ENCODE measurements around the gene MSH3.

MSH3 gene

DNA sequence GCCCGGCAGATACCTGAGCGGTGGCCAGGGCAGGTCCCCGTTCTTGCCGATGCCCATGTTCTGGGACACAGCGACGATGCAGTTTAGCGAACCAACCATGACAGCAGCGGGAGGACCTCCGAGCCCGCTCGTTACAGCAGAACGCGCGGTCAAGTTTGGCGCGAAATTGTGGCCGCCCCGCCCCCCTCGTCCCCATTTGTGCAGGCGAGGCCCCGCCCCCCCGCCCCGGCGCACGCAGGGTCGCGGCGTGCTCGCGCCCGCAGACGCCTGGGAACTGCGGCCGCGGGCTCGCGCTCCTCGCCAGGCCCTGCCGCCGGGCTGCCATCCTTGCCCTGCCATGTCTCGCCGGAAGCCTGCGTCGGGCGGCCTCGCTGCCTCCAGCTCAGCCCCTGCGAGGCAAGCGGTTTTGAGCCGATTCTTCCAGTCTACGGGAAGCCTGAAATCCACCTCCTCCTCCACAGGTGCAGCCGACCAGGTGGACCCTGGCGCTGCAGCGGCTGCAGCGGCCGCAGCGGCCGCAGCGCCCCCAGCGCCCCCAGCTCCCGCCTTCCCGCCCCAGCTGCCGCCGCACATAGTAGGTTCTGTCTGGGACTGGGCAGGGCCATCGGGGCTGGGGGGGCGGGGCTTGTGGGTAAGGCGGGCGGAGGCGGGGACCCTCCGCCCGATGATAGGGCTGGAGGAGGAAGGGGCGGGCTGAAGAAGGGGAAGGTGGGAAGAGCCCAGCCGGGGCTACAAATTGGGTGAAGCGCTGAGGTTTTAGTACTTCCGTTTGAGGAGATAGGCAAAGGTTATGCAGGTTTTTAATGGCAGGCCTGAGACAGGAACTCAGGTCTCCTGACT, at the start of gene MSH3, which contains the start of gene DHFR:
Gene MSH3, plus strand, starts transcription at position 262 of the 840 bp plus-strand sequence. Its CDS starts 76 bp downstream, at position 338.
Gene DHFR, minus strand, starts transcription at position 593 of the 840 bp plus-strand sequence. Its CDS starts 494 bp downstream, at position 99.
- peak; percentile 89 for DNase-seq (ENCODE audit: low spot score)

DNA sequence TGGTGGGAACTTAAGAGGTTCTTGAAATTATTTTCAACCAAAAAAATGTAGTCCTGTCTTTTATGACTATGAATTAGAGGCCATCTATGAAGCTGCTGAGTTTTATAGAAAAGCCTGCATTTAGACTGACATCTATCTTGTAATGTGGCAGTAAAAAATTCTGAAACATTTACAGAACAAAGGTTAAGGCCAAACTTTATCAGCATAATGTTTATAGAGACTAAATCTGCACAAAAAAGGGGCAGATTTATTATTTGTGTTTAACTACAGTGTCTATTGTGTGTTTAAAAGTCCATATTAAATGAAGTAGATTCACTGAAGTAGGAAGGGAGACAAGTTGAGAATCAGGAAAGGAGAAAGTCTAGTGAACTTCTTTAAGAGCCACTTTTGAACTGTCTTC, 47.1 kb upstream of the MSH3 start:
- DNase-seq (ENCODE audit: low spot score): no peak

DNA sequence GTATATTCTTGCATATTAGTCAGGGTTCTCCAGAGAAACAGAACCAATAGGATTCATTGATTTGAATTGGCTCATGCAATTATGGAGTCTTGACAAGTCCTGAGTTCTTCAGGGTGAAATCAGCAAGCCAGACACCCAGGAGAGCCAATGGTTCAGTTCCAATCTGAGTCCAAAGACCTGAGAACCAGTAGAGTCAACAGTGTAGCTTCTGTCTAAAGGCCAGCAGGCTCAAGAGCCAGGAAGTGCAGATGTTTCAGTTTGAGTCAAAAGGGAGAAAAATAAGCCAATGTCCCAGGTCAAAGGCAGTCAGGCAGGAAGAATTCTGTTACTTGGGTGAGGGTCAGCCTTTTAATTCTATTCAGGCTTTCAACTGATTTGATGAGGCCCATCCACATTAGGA, 46.6 kb upstream of the MSH3 start:
- DNase-seq (ENCODE audit: low spot score): no peak

DNA sequence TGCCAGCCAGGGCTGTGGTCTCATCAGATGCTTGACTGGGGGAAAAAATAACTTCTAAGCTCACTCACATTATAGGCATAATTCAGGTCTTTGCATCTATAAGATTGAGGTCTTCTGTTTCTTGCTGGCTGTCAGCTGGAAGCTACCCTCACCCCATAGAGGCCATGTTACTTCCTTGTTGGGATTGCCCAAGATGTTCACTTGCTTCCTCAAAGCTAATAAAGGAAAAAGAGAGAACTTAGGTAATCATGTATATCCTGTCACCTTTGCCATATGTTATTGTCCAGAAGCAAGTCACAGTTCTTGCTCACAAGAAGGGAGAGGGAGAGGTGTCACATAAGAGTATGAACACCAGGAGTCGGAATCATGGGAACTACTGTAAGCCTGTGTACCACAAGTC, 45.7 kb upstream of the MSH3 start:
- no peak for DNase-seq (ENCODE audit: low spot score)

DNA sequence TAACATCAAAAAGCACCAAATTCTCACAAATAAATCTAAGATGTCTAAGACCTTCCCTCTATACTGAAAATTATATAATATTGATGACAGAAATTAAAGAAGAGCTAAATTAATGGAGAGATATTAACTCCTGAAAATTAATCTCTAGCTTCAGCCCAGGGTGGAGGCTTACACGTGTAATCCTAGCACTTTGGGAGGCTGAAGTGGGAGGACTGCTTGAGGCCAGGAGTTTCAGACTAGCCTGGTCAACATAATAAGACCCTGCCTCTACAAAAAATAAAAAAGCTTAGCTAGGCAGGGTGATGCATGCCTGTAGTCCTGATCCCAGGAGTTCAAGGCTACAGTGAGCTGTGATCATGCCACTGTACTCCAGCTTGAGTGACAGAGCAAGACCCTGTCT, 44.8 kb upstream of the MSH3 start:
- no peak for DNase-seq (ENCODE audit: low spot score)

DNA sequence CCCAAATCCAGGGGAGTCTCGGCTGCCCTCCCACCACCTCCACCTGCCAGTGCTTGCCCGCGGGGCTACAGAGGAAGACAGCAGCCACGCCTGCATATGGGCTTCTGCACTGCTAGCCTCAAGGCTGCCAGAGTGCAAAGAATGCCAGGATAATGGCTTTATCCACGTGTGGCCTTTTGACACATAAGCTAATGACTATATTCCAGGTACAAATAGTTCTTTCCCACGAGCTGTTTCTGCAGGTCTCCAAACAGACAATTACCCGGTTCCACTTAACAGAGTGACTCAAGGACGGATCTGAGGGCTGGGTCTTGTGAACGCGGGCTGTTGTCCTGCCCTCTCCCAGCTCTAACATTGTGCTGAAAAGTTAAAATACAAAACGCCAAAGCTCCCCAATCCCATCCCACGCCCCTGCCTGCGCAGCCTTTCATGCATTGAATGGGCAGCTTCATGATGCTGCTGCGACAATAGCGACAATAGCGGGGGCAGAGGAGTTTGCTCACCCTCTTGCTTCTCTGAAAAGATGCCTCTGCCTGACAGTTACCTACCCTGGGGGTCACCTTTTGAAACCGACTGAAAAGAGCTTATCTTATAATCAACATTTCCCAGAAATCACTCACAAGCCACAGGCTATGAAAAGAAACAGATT, 39.1 kb upstream of the MSH3 start:
- no peak for DNase-seq (ENCODE audit: low spot score)

DNA sequence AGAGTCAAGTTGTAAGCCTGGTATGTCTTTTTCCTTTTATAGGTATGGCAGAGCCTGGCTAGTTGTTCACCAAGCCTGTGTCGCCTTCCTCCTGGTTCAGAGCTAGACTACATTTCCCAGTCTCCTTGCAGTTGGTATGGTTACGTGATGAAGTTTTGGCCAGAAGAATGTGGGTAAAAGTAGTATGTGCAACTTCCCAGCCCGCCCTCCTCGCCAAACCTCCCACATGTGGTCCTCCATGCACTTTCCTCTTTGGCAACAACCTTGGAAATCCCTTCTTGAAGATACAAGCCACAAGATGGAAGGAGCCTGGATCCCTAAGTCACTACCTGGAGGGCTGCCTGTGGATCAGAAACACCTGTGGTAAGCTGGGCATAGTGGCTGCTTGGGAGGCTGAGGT, 36.0 kb upstream of the MSH3 start:
- no peak for DNase-seq (ENCODE audit: low spot score)

DNA sequence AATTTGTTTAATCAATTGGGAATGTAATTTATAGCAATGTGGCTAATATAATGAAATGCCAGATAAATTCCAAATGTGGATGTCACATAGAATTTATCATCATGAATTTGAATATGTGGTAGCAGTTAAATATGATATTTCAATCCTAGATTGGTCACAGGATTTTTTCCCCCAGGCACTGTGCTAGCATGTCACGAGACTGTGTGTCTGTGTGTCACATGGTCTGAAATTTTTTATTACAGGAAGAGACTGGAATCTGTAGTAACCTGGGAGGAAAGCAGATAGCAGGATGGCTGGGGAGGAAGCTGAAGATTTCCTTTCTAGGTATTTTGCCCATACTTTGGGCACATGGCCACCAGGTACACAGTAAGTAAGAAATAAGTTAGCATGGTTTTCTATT, 35.4 kb upstream of the MSH3 start:
- no peak for DNase-seq (ENCODE audit: low spot score)

DNA sequence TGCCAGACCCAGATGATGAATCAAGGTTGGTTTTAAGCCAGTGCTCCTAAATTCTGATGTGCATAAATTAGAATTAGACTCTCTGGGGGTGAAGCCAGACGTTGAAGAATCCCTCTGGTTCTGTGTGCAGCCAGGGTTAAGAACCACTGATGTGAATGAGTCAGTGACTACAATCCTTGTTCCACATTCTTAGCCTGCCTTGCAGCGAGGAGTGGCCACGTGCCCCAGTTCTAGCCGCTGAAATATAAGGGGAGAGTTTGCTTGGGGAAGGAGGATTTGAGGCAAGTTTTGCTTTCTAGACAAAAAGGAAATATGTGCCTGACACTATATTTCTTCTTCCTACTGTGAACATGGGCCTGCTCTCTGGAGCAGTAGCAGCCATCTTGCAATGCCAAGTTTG, 34.2 kb upstream of the MSH3 start:
- DNase-seq (ENCODE audit: low spot score): no peak

DNA sequence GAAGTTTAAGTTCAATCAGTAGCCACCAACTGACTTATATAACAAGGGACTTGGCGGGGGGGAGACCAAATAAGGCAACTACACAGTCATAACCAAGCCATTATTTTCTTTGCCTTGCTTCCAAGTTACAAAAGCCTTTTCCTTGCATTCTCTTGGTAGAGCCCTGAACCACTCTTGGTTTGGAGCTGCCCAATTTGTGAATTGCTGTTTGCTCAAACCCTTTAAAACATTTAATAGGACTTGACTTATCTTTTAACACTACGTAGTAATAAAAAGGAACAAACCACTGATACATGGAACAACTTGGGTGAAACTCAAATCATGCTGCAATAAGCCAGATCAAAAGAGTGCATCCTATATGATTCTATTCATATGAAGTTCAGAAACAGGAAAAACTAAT, 31.7 kb upstream of the MSH3 start:
- no peak for DNase-seq (ENCODE audit: low spot score)

DNA sequence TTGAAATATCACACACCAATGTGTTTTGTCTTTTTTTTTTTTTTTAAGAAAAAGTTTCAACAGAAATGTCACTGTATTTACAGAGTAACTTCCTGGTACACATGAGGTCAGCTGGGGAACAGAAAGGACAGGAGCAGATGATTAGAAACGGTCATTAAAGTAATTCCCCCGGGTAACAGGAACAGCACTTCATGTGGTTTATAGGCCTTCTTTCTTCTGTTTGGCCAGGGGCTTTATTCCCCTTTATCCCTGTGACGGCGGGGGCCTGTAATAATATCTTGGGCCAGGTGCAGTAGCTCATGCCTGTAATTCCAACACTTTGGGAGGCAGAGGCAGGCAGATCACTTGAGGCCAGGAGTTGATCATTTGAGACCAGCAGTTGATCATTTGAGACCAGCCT, 30.5 kb upstream of the MSH3 start:
- no peak for DNase-seq (ENCODE audit: low spot score)

DNA sequence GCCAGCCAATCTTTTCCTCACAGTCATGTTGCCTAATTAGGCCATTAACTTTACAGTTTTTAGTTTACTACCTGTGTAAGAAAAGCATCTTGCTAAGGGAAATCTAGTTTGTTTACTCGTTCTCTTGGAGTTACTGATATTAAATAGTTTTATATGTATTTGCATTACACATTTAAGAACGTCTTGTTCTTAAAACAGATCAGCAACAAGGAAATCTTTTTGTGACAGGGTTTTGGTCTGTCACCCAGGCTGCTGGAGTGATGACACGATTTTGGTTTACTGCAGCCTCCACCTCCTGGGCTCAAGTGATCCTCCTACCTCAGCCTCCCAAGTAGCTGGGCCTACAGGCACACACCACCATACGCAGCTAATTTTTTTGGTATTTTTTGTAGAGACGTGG, 29.2 kb upstream of the MSH3 start:
- DNase-seq (ENCODE audit: low spot score): no peak

DNA sequence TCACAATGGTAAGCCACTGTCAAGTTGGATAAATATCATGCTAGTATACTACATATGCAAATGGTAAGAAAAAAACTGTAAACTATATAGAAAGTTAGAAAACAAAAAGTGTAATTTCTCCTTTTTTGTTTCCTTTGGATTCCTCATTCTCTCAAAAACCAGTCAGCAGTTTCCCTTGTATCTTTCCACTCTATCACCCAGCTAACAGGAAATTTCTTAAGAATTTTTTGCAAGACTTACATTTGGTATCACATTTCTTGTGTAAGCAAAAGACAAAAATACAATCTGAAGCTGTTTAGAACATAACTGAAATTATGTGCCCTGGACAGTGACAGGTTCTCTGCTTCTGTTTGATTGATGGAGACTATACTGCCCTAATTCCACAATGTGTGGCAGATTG, 25.2 kb upstream of the MSH3 start:
- DNase-seq (ENCODE audit: low spot score): no peak

DNA sequence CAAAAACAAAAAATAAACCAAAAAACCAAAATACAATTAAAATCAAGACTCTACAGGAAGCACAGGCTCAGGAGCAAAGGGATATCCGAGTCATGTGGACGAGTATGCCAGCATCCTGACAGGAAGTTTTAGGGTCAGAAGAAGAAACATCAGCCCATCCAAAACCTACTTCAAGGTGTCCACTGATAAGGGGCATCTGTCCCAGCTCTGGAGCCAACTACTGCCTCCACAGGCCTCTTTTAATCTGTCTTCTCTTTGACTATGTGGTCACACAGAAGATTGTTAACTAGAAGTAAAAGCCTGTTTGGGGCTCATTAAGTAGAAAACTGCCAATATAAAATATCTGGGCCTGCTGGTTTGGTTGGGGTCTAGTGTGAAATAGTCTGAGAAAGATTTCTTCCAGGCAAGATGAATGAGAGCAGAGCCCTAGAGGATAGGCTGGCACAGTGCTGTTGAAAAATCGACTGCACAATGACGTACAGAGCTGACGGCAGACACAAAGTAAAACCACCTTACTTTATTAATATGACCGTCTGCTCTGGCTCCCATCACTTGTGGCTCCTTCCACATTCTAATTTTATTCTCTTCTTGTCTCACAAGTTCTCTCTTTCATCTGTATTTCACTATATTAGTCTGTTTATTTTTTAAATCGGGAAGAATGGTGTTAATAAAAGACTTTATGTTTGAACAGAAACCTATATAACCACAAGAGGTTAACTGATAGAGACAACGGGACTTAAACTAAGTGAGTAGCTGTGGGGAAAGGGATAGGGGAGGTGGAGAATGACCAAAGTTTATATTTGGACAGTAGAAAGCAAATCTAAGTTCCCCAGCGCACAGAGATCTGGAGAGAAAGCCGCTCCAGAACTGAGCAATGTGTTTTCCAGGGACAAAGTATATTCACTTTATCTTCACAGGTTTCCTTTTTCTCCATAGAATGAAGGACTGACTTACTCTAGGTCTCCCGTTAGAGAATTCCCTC, 22.9 kb upstream of the MSH3 start:
- no peak for DNase-seq (ENCODE audit: low spot score)

DNA sequence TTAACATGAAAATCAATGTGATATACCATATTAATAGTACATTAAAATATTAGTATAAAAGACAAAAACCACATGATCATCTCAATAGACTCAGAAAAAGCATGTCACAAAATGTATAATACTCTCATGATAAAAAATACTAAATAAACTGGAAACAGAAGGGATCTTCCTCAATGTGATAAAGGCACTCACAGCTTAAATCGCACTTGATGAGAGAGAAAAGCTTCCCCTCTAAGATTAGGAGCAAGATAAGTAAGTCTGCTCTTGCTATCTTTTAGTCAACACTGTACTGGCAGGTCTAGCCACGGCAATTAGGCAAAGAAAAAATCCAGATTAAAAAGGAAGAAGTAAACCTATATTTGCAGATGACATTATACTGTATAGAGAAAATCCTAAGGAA, 21.8 kb upstream of the MSH3 start:
- DNase-seq (ENCODE audit: low spot score): no peak

DNA sequence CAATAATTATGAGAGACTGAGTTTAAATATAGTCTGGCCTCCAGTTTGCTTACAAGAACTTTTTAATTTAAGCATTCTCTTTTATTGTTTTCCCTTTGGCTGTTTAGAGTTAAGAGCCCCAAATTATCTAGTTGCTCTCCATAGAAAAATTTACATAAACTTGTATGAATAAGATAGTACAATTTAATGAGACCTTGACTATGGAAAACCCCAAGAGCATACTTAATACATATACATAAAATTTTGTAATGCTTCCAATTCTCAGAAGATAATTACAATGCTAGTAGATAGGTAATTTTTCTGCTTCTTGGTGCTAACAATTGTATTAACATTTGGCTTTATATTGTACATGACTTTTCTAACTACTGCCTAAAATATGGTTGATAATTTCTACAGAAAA, 20.3 kb upstream of the MSH3 start:
- no peak for DNase-seq (ENCODE audit: low spot score)

DNA sequence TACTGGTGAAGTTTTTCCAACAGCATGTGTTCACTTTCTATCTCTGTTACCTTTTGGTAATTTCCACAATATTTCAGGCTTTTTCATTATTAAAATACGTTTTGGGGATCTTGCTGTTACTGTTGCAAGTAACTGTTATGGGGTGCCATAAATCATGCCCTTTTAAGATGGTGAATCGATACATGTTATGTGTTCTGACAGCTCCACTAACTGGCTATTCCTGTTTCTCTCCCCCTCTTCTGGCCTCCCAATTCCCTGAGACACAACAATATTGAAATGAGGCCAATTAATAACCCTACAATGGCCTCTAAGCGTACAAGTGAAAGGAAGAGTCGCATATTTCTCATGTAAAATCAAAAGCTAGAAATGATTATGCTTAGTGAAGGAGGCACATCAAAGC, 13.1 kb upstream of the MSH3 start:
- DNase-seq (ENCODE audit: low spot score): no peak

DNA sequence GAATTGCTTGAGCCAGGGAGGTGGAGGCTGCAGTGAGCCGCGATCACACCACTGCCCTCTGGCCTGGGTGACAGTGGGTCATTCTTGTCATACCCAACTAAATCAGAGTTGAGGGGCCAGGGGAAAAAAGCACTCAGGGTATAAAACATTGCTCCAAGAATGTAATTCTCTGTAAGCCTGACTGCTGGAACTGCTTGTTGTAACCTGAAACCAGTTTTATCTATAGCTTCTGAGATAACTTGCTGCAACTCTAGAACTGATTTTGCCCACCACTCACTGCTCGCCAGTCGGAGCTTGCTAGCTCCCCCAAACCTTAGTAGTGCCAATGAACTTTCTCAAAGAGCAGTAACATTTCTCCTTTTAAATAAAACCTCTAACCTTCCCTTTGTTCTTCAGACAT, 9.6 kb upstream of the MSH3 start:
- DNase-seq (ENCODE audit: low spot score): no peak

DNA sequence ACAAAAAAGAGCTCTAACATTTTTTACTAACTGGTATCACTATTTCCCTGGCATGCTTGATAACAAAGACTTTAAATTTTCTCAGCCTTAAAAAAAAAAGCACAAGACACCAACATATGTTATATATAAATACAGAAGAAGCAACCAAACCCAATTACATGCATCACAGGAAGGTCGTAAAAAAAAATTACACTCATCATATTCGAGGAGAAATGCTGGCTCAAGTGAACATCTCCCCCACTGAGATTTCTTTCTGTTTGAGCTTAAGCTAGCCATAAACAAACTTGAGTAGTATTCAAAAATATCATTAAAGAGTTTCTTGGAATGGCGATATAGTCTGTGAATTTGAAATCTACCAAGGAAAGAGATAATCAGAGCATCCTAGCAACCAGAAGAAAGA, 7.5 kb upstream of the MSH3 start:
- no peak for DNase-seq (ENCODE audit: low spot score)

DNA sequence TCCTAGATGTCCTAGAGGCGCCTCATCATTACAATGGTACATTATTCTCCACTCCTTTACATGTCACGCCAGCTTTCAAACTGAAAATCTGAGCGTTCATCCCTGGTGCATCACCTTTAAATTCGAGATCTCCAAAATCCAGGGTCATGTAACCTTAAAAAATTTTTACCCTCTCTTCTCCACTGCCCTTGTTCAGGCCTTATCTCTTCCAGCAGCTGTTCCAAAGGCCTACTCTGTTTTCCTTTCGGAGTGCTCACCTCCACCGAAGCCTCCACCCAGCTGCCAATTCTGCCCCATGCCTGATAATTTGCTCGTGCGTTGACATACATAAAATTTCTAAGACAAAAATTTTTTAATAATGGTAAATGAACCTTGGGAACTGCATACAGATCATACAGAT, 950 bp upstream of the MSH3 start:
- no peak for DNase-seq (ENCODE audit: low spot score)

DNA sequence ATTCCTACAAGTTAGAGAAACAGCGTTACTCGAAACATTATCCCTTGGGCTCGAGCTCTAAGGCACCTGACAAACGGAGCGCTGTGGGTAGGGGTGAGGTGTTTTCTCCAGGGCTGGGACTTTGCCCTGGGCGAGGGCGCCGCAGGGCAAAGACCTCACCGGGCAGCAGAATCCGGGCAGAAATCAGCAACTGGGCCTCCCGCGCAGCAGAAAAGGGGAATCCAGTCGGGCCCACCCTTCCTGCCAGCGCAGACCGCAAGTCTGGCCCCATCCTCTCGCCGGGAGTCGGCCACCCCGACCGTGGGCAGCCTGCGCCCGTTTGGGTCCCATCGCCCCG, 430 bp upstream of the MSH3 start:
- DNase-seq (ENCODE audit: low spot score): no peak

DNA sequence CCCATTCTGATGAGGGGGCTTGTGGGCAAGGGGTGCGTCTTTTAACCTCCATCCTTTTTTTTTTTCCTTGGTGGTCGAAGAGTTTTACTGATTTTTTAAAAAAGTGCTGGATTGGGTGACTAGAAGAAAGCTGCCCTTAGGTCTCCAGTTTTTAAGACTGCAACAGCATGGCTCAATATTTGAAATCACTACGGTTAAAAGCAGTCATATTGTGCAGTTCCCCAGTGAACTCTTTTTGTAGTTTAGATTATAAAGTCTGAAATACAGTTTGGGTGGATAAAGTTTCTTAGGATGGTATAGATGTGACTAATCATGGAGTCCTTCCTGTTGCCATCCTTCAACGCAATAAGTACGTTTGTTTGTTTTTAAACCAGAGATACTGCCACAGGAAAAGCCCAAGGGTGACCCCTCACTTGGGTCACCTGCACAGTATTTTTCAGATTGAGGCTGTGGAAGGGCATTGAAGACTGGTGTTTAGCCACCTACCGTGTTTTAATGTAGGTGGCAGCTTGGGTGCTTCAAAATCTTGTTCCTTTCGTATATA, 851 bp downstream of the MSH3 start:
- no peak for DNase-seq (ENCODE audit: low spot score)
